HepG2 (cell line): ENCODE results near the gene HRH2. TPM values are rescaled to one million over a fixed set of nuclear protein-coding genes. Genes with fewer than 3 reads are reported as not detected.
A peak's percentile ranks its signal among the peaks of the same experiment; 100 is the strongest.

Experiments
- EP300 ChIP-seq, 3 experiments: sonication (generic) in 1 of 3; formaldehyde crosslinking in 1 of 3; IDR thresholded peaks; 2 replicates each; pipeline versions ENCODE4 v1.5.1 to v1.6.1; 2011 to 2020; ENCODE audit warnings: low read depth in 2 of 3, low read length in 2 of 3, borderline replicate concordance in 1 of 3, improper control_type of control experiment in 1 of 3, mild to moderate bottlenecking in 1 of 3, missing genetic modification reagents in 1 of 3, moderate library complexity in 1 of 3
- FIP1L1 ChIP-seq: fragments of 200-400 bp; formaldehyde crosslinking; IDR thresholded peaks from 2 replicates; pipeline ENCODE4 v1.6.1; 2018; ENCODE audit warnings: low read depth, mild to moderate bottlenecking, low read length, moderate library complexity, borderline replicate concordance; ENCODE audit not compliant: insufficient read depth
- FOSL2 ChIP-seq: sonication (generic); formaldehyde crosslinking; IDR thresholded peaks from 2 replicates; pipeline ENCODE4 v1.4.0; 2020; ENCODE audit warnings: missing genetic modification reagents
- FOXA1 ChIP-seq, 2 experiments: fragments of 450-650 bp in 1 of 2; sonication (generic) in 1 of 2; formaldehyde crosslinking in 1 of 2; IDR thresholded peaks; 2 replicates each; pipeline versions ENCODE4 v1.4.0 to v1.6.1; 2016 to 2020; ENCODE audit warnings: missing genetic modification reagents in 1 of 2
- KDM3A ChIP-seq: IDR thresholded peaks from 2 replicates; pipeline ENCODE4 v1.6.1; 2018; ENCODE audit warnings: low read depth, missing compliant biosample characterization
- LCORL ChIP-seq, 2 experiments: fragments of 450-650 bp in 1 of 2; sonication (generic) in 1 of 2; formaldehyde crosslinking in 1 of 2; IDR thresholded peaks; 2 replicates each; pipeline versions ENCODE4 v1.5.0 to v1.6.1; 2017 to 2020; ENCODE audit warnings: antibody characterized with exemption in 1 of 2, missing genetic modification reagents in 1 of 2
- MED8 ChIP-seq: sonication (generic); formaldehyde crosslinking; IDR thresholded peaks from 2 replicates; pipeline ENCODE4 v1.8.1; 2023; ENCODE audit warnings: mild to moderate bottlenecking, missing genetic modification reagents; ENCODE audit not compliant: insufficient replicate concordance
- MYPOP ChIP-seq: sonication (generic); formaldehyde crosslinking; IDR thresholded peaks from 2 replicates; pipeline ENCODE4 v1.8.1; 2023; ENCODE audit warnings: mild to moderate bottlenecking, moderate library complexity, missing genetic modification reagents
- NR2F6 ChIP-seq, 2 experiments: IDR thresholded peaks; 2 replicates each; pipeline ENCODE4 v1.6.1; 2016; ENCODE audit warnings: antibody characterized with exemption in 1 of 2, mild to moderate bottlenecking in 1 of 2
- PITX1 ChIP-seq: sonication (generic); formaldehyde crosslinking; IDR thresholded peaks from 2 replicates; pipeline ENCODE4 v1.5.1; 2020; ENCODE audit warnings: mild to moderate bottlenecking, missing genetic modification reagents
- POGK ChIP-seq: sonication (generic); formaldehyde crosslinking; conservative IDR thresholded peaks from 2 replicates; pipeline ENCODE4 v1.8.0; 2022; ENCODE audit warnings: mild to moderate bottlenecking, moderate library complexity, missing genetic modification reagents
- SALL1 ChIP-seq: sonication (generic); formaldehyde crosslinking; IDR thresholded peaks from 2 replicates; pipeline ENCODE4 v1.8.0; 2022; ENCODE audit warnings: mild to moderate bottlenecking, missing genetic modification reagents
- SOX6 ChIP-seq, 2 experiments: fragments of 450-650 bp in 1 of 2; sonication (generic) in 1 of 2; formaldehyde crosslinking in 1 of 2; IDR thresholded peaks; 2 replicates each; pipeline versions ENCODE4 v1.4.0 to v1.6.1; 2017 to 2020; ENCODE audit warnings: antibody characterized with exemption in 1 of 2, mild to moderate bottlenecking in 1 of 2, missing genetic modification reagents in 1 of 2
- TFAP4 ChIP-seq: sonication (generic); IDR thresholded peaks from 2 replicates; pipeline ENCODE4 v1.6.1; 2016; ENCODE audit warnings: low read depth, borderline replicate concordance
- THYN1 ChIP-seq: sonication (generic); formaldehyde crosslinking; IDR thresholded peaks from 2 replicates; pipeline ENCODE4 v1.8.1; 2023; ENCODE audit warnings: low read depth, mild to moderate bottlenecking, moderate library complexity, missing genetic modification reagents, borderline replicate concordance
- ZEB1 ChIP-seq: IDR thresholded peaks from 2 replicates; pipeline ENCODE4 v1.6.1; 2012; ENCODE audit warnings: mild to moderate bottlenecking, low read depth, inconsistent platforms; ENCODE audit not compliant: insufficient replicate concordance
- ZNF18 ChIP-seq: sonication (generic); formaldehyde crosslinking; IDR thresholded peaks from 2 replicates; pipeline ENCODE4 v1.8.0; 2022; ENCODE audit warnings: mild to moderate bottlenecking, missing genetic modification reagents; ENCODE audit not compliant: insufficient replicate concordance
- ZNF224 ChIP-seq: sonication (generic); formaldehyde crosslinking; IDR thresholded peaks from 2 replicates; pipeline ENCODE4 v1.5.0; 2020; ENCODE audit warnings: mild to moderate bottlenecking, missing genetic modification reagents
- ZNF225 ChIP-seq: sonication (generic); formaldehyde crosslinking; IDR thresholded peaks from 2 replicates; pipeline ENCODE4 v1.4.0; 2020; ENCODE audit warnings: mild to moderate bottlenecking, missing genetic modification reagents
- ZNF24 ChIP-seq: fragments of 450-650 bp; IDR thresholded peaks from 2 replicates; pipeline ENCODE4 v1.6.1; 2017; ENCODE audit warnings: antibody characterized with exemption, mild to moderate bottlenecking
- ZNF256 ChIP-seq: sonication (generic); formaldehyde crosslinking; conservative IDR thresholded peaks from 2 replicates; pipeline ENCODE4 v1.4.0; 2020; ENCODE audit warnings: missing genetic modification reagents
- polyA plus RNA-seq, 8 experiments: library from polyadenylated mRNA; depleted of rRNA in 3 of 8; stranded (reverse) in 7 of 8; unstranded in 1 of 8; fragments of >200 nt; fragmentation: Illumina TruSeq in 4 of 8; extraction: Trizol in 4 of 8; gene quantifications; 2 replicates each; pipeline versions ENCODE4 v1.2.1 to v1.2.3, GENCODE V29; 2011 to 2016; ENCODE audit warnings: low read depth in 4 of 8, missing spikeins in 1 of 8, mixed read lengths in 1 of 8; ENCODE audit not compliant: insufficient read depth in 1 of 8
- total RNA-seq, 5 experiments: library from RNA; depleted of rRNA; stranded (reverse); fragments of >200 nt; fragmentation: Illumina TruSeq; extraction: Trizol; gene quantifications; 2 replicates each; pipeline ENCODE4 v1.2.3, GENCODE V29; 2016; ENCODE audit warnings: low read depth in 1 of 5

Gene HRH2
- total and polyA plus RNA-seq, 2 of the 13 experiments (the other 11 are each of a cell fraction or from before 2014, with no cell fraction given): not detected

- TF ChIP-seq THYN1 (CRISPR knock-in tag) (no peak), SOX6 (IDR thresholded peaks at IDR 0.05) (no peak), SOX6 (CRISPR knock-in tag; IDR thresholded peaks at IDR 0.05) (0 out of 2 replicates have a peak, but pooled peaks have one; percentile 16), FIP1L1 (no peak), NR2F6 (IDR thresholded peaks at IDR 0.05) (no peak), NR2F6 (CRISPR knock-in tag; IDR thresholded peaks at IDR 0.05) (0 out of 2 replicates have a peak, but pooled peaks have one; percentile 14), MED8 (CRISPR knock-in tag) (no peak), ZNF256 (CRISPR knock-in tag) (no peak), FOXA1 (IDR thresholded peaks at IDR 0.05) (no peak), FOXA1 (CRISPR knock-in tag; IDR thresholded peaks at IDR 0.05) (peak; percentile 86), ZNF24 (no peak), ZEB1 (peak; percentile 85), EP300 (IDR thresholded peaks at IDR 0.05; ENCODE audit: low read depth in 2 of 2, low read length in 2 of 2) (peak in 1 of 2 experiments; percentile 12; a peak in 1 of 4 replicates), EP300 (CRISPR knock-in tag; IDR thresholded peaks at IDR 0.05; ENCODE audit: borderline replicate concordance) (peak; percentile 46; the same call in 1 of the 2 replicates), POGK (CRISPR knock-in tag) (no peak), MYPOP (CRISPR knock-in tag) (no peak), ZNF225 (CRISPR knock-in tag) (no peak), TFAP4 (peak; percentile 28; the same call in 1 of the 2 replicates), PITX1 (CRISPR knock-in tag) (peak; percentile 33; the same call in 1 of the 2 replicates), LCORL (IDR thresholded peaks at IDR 0.05) (no peak), LCORL (CRISPR knock-in tag; IDR thresholded peaks at IDR 0.05) (0 out of 2 replicates have a peak, but pooled peaks have one; percentile 18), FOSL2 (peak; percentile 43; the same call in 1 of the 2 replicates), KDM3A (CRISPR knock-in tag) (no peak), ZNF18 (CRISPR knock-in tag) (no peak), ZNF224 (no peak), SALL1 (CRISPR knock-in tag) (peak; percentile 24; the same call in 1 of the 2 replicates)
Observed at GRCh38 chr5:175706499-175706898, 48.6 kb downstream of the HRH2 start (continued).
